Activated T-cell treated with anti-CD3 and anti-CD28 coated beads, Interleukin-2, amount 50 U/mL, for 24 hours (primary cell): ENCODE measurements around the gene CSNK1G2.

Experiments
- DNase-seq: peaks from one replicate; pipeline ENCODE4 v3.0.0-alpha.2; 2020
- H3K27ac Mint-ChIP-seq: 2 replicates; pipeline ENCODE4 v1.8.0; 2020; ENCODE audit warnings: mild to moderate bottlenecking, mixed read lengths
- H3K27me3 Mint-ChIP-seq: 2 replicates; pipeline ENCODE4 v1.8.0; 2020; ENCODE audit warnings: mixed read lengths
- H3K36me3 Mint-ChIP-seq: 2 replicates; pipeline ENCODE4 v1.8.0; 2020; ENCODE audit warnings: low read depth, mixed read lengths
- H3K4me1 Mint-ChIP-seq: 2 replicates; pipeline ENCODE4 v1.8.0; 2020; ENCODE audit warnings: low read depth, mixed read lengths
- H3K4me3 Mint-ChIP-seq: 2 replicates; pipeline ENCODE4 v1.8.0; 2020; ENCODE audit warnings: mild to moderate bottlenecking, moderate library complexity, mixed read lengths
- H3K9me3 Mint-ChIP-seq: 2 replicates; pipeline ENCODE4 v1.8.0; 2020; ENCODE audit warnings: mixed read lengths

Gene CSNK1G2

DNA sequence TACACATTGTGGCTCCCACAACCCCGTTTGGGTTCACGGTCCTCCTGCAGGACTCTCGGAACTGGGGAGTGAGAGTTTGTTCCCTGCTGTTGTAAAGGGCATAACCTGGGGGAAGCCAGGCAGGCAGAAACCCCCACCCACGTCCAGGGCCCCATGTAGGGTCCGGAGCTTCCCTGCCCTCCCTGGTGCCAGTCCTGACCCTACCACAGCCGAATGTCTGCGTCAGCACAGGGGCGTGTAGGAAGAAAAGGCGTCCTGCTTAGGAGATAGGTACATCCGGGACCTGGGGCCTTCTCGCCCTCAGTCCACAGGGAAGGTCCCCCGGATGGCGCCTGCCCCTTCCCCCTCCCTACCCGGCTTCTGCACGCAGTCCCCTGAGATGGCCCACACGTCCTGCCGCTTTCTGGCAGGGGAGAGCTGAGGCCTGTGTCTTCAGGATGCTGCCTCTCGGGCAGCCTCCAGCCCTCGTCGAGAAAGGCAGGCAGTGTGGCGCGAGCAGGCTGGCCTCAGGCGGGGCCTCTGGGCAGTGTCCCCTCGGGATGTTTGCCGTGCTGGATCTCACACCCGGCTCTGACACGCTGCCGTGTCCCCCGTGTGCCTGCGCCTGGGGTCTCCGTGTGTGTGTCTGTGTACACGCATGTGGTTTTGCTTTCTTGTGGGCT lies 19.1 kb downstream of the CSNK1G2 start:
- Mint-ChIP-seq H3K27me3 (no peaks in the 10 kb centered on the region), H3K27ac (no peak overlapping the region), H3K9me3 (no peaks in the 10 kb centered on the region), H3K4me1 (peaks cover 14% of the 10 kb centered on the region), H3K4me3 (no peak overlapping the region), H3K36me3 (peaks cover 21% of the 10 kb centered on the region)
- DNase-seq = no peak

DNA sequence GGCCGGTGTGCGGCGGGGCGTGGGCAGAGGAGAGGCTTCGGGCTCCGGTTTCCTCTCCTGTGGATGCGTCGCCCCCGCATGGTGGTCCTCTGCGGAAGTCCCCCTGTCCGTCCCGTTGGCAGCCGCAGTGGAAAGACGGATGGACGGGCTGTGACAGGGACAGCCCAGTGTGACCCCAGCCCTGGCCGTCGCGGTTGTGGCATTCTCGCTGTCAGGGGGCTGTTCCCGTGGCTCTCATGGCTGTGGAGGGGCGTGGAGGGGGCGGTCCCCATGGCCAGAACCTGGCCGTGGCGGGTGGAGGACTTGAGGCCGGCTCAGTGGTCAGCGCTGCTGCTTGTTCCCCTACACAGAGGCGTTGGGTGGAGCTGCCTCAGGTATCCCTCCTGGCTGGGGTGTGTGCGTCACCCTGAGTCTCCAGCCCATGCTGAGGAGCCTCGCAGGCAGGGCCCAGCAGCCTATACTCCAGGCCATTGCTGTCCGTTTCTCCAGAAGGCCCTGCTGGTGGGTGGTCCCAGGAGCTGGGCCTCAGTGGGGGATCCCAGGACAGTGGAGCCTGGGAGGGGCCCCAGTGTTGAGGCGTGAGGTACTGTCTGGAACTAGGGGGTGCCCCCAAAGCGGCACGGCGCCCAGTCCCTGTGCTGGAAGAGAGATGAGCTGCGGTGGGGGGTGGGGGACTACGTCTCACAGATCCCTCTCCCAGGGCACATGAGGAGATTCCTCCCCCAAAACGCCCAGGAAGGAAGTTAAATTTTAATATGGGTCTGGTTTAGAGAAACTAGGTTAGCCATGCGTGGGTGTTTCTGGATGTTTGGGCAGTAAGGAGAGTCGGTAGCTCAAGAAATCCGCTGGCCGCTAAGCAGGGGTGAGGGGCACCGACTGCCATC lies 20.3 kb downstream of the CSNK1G2 start:
- H3K27ac Mint-ChIP-seq = no peak overlapping the region
- H3K4me1 Mint-ChIP-seq = peaks cover 19% of the 10 kb centered on the region
- DNase-seq = no peak
- H3K4me3 Mint-ChIP-seq = no peak overlapping the region
- H3K36me3 Mint-ChIP-seq = peaks cover 23% of the 10 kb centered on the region
- no peaks in the 10 kb centered on the region for H3K9me3 Mint-ChIP-seq
- no peaks in the 10 kb centered on the region for H3K27me3 Mint-ChIP-seq

GRCh38 chr19:1962674-1963073 lies 21.7 kb downstream of the CSNK1G2 start:
- DNase-seq = no peak
- Mint-ChIP-seq H3K27me3 (no peaks in the 10 kb centered on the region), H3K27ac (no peak overlapping the region), H3K4me1 (peaks cover 25% of the 10 kb centered on the region), H3K36me3 (peaks cover 26% of the 10 kb centered on the region), H3K4me3 (no peak overlapping the region), H3K9me3 (no peaks in the 10 kb centered on the region)

- Mint-ChIP-seq H3K27me3 (no peaks in the 10 kb centered on the region), H3K4me1 (peaks cover 21% of the 10 kb centered on the region), H3K4me3 (peak overlapping the region; percentile 53), H3K9me3 (no peaks in the 10 kb centered on the region), H3K27ac (peak overlapping the region; percentile 81), H3K36me3 (peaks cover 39% of the 10 kb centered on the region)
- DNase-seq = peak; percentile 48
These were observed 26.2 kb downstream of the CSNK1G2 start for GRCh38 chr19:1967087-1967608.

GRCh38 chr19:1968279-1969175 lies 27.6 kb downstream of the CSNK1G2 start:
- peaks cover 39% of the 10 kb centered on the region for H3K36me3 Mint-ChIP-seq
- H3K4me3 Mint-ChIP-seq = no peak overlapping the region
- H3K27me3 Mint-ChIP-seq = no peaks in the 10 kb centered on the region
- DNase-seq = no peak
- H3K27ac Mint-ChIP-seq = no peak overlapping the region
- H3K4me1 Mint-ChIP-seq = peaks cover 27% of the 10 kb centered on the region
- no peaks in the 10 kb centered on the region for H3K9me3 Mint-ChIP-seq

GRCh38 chr19:1969176-1970002 lies 28.4 kb downstream of the CSNK1G2 start:
- Mint-ChIP-seq H3K27me3 (no peaks in the 10 kb centered on the region), H3K4me1 (peaks cover 28% of the 10 kb centered on the region), H3K36me3 (peaks cover 40% of the 10 kb centered on the region), H3K9me3 (no peaks in the 10 kb centered on the region), H3K4me3 (no peak overlapping the region), H3K27ac (no peak overlapping the region)
- DNase-seq = no peak

GRCh38 chr19:1970003-1970805 lies 29.2 kb downstream of the CSNK1G2 start:
- Mint-ChIP-seq H3K9me3 (no peaks in the 10 kb centered on the region), H3K27me3 (no peaks in the 10 kb centered on the region), H3K4me1 (peaks cover 28% of the 10 kb centered on the region), H3K27ac (peak overlapping the region; percentile 57), H3K36me3 (peaks cover 47% of the 10 kb centered on the region), H3K4me3 (no peak overlapping the region)
- DNase-seq = no peak

GRCh38 chr19:1970806-1971502 lies 30.0 kb downstream of the CSNK1G2 start:
- no peak for DNase-seq
- no peaks in the 10 kb centered on the region for H3K27me3 Mint-ChIP-seq
- H3K36me3 Mint-ChIP-seq = peaks cover 53% of the 10 kb centered on the region
- H3K9me3 Mint-ChIP-seq = no peaks in the 10 kb centered on the region
- H3K4me3 Mint-ChIP-seq = no peak overlapping the region
- H3K27ac Mint-ChIP-seq = no peak overlapping the region
- peaks cover 24% of the 10 kb centered on the region for H3K4me1 Mint-ChIP-seq

GRCh38 chr19:1974381-1975161 lies 33.6 kb downstream of the CSNK1G2 start:
- no peak for DNase-seq
- Mint-ChIP-seq H3K27me3 (no peaks in the 10 kb centered on the region), H3K4me1 (peaks cover 9% of the 10 kb centered on the region), H3K27ac (peak overlapping the region; percentile 57), H3K4me3 (no peak overlapping the region), H3K36me3 (peaks cover 60% of the 10 kb centered on the region), H3K9me3 (no peaks in the 10 kb centered on the region)

- DNase-seq = no peak
- no peaks in the 10 kb centered on the region for H3K9me3 Mint-ChIP-seq
- peaks cover 57% of the 10 kb centered on the region for H3K36me3 Mint-ChIP-seq
- H3K27ac Mint-ChIP-seq = no peak overlapping the region
- peaks cover 9% of the 10 kb centered on the region for H3K4me1 Mint-ChIP-seq
- no peak overlapping the region for H3K4me3 Mint-ChIP-seq
- no peaks in the 10 kb centered on the region for H3K27me3 Mint-ChIP-seq
These were observed 34.1 kb downstream of the CSNK1G2 start for GRCh38 chr19:1975162-1975480.

DNA sequence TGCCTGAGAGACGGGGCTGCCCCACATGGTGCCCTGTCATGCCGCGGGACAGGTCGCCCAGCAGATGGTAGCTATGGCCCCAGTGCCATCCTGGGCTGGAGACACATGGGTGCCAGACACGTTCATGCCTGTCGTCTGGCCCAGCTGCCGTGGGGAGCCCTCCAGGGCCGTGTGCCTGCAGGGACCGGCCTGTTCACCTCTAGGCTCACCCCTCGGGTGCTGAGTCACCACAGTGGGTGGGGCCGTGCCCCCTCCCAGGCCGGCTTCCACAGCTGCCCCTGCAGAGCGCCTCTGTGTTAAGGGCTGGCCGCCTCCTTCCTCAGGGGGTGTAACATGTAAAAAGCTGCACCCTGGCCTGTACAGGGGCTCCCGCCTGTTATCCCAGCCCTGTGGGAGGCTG lies 36.1 kb downstream of the CSNK1G2 start:
- Mint-ChIP-seq H3K27me3 (no peaks in the 10 kb centered on the region), H3K27ac (no peak overlapping the region), H3K4me3 (no peak overlapping the region), H3K9me3 (no peaks in the 10 kb centered on the region), H3K4me1 (peaks cover 7% of the 10 kb centered on the region), H3K36me3 (peaks cover 59% of the 10 kb centered on the region)
- no peak for DNase-seq

GRCh38 chr19:1978346-1978894 lies 37.4 kb downstream of the CSNK1G2 start:
- DNase-seq = no peak
- H3K27ac Mint-ChIP-seq = no peak overlapping the region
- no peaks in the 10 kb centered on the region for H3K9me3 Mint-ChIP-seq
- H3K36me3 Mint-ChIP-seq = peaks cover 62% of the 10 kb centered on the region
- H3K4me1 Mint-ChIP-seq = peaks cover 2% of the 10 kb centered on the region
- H3K27me3 Mint-ChIP-seq = no peaks in the 10 kb centered on the region
- H3K4me3 Mint-ChIP-seq = no peak overlapping the region
